Glutamatergic neuron (in vitro differentiated cells): ENCODE results near the gene PCIF1. TPM values are rescaled to one million over a fixed set of nuclear protein-coding genes. Genes with fewer than 3 reads are reported as not detected.

ENCODE experiments used
- DNase-seq: peaks from one replicate; pipeline ENCODE4 v3.0.0; 2022
- H3K27ac Mint-ChIP-seq: one replicate; pipeline ENCODE4 v1.8.0; 2020; ENCODE audit warnings: mild to moderate bottlenecking, mixed read lengths, inconsistent platforms; ENCODE audit not compliant: unreplicated experiment
- H3K27me3 Mint-ChIP-seq: one replicate; pipeline ENCODE4 v1.8.0; 2020; ENCODE audit warnings: mild to moderate bottlenecking, moderate library complexity, mixed read lengths, inconsistent platforms; ENCODE audit not compliant: unreplicated experiment
- H3K36me3 Mint-ChIP-seq: one replicate; pipeline ENCODE4 v1.8.0; 2020; ENCODE audit warnings: mild to moderate bottlenecking, mixed read lengths, inconsistent platforms; ENCODE audit not compliant: unreplicated experiment
- H3K4me1 Mint-ChIP-seq: one replicate; pipeline ENCODE4 v1.8.0; 2020; ENCODE audit warnings: mild to moderate bottlenecking, low read depth, mixed read lengths, inconsistent platforms; ENCODE audit not compliant: unreplicated experiment
- H3K4me3 Mint-ChIP-seq: one replicate; pipeline ENCODE4 v1.8.0; 2020; ENCODE audit warnings: mild to moderate bottlenecking, mixed read lengths, inconsistent platforms; ENCODE audit not compliant: unreplicated experiment
- H3K9me3 Mint-ChIP-seq: one replicate; pipeline ENCODE4 v1.8.0; 2020; ENCODE audit warnings: mild to moderate bottlenecking, moderate library complexity, mixed read lengths, inconsistent platforms; ENCODE audit not compliant: unreplicated experiment
- total RNA-seq: library from RNA; stranded (reverse); fragmentation: NEBNext Ultra II Directional; extraction: Animal tissue kit (Norgen Biotek cat#: 25700); gene quantifications from one replicate; pipeline ENCODE4 v1.2.1, GENCODE V29; 2021; ENCODE audit not compliant: unreplicated experiment
- TF ChIP-seq, protein P1 (sequence below): fragments of 200-600 bp; sonication (generic); IDR thresholded peaks from one replicate; pipeline ENCODE4 v1.5.0; 2021; ENCODE audit not compliant: partially characterized antibody, unreplicated experiment

PCIF1 gene
- total RNA-seq, 1 donor from 2014 or later: 37.6 TPM

DNA sequence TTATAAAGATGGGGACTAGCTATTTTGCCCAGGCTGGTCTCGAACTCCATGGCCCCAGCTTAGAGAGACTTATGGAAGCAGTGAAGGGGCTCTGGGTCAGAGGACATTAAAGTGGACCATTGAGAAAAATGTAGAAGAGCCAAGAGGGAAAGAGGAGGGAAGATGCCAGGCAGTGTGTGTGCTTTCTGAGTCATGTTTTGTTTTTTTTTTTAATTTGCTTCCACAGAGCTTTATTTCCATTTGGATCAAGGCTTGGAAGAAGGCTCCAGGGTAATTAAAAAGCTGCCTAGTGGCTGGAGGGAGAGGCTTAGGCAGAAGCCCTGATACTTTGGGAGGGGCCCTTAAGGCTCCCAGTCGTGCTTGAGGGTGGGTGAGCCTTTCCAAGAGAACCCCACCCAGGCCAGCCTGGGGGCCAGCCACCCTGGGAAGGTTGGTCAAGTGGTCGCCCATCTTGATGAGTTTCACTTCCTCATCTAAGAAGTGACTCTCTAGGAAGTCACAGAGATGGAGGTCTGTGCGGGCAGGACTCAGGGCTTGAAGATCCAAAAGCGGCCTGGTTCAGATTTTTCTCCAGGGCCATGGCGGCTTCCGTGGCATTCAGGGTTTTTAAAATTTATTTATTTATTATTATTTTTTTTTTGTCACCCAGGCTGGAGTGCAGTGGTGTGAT, 40.5 kb downstream of the PCIF1 start:
- Mint-ChIP-seq H3K27me3 (peaks cover 6% of the 10 kb centered on the region), H3K4me1 (peaks cover 4% of the 10 kb centered on the region), H3K27ac (no peak overlapping the region), H3K36me3 (no peaks in the 10 kb centered on the region), H3K4me3 (no peak overlapping the region), H3K9me3 (peaks cover 8% of the 10 kb centered on the region)
- DNase-seq: no peak
- TF ChIP-seq, protein P1, sequence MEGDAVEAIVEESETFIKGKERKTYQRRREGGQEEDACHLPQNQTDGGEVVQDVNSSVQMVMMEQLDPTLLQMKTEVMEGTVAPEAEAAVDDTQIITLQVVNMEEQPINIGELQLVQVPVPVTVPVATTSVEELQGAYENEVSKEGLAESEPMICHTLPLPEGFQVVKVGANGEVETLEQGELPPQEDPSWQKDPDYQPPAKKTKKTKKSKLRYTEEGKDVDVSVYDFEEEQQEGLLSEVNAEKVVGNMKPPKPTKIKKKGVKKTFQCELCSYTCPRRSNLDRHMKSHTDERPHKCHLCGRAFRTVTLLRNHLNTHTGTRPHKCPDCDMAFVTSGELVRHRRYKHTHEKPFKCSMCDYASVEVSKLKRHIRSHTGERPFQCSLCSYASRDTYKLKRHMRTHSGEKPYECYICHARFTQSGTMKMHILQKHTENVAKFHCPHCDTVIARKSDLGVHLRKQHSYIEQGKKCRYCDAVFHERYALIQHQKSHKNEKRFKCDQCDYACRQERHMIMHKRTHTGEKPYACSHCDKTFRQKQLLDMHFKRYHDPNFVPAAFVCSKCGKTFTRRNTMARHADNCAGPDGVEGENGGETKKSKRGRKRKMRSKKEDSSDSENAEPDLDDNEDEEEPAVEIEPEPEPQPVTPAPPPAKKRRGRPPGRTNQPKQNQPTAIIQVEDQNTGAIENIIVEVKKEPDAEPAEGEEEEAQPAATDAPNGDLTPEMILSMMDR: no peak

DNA sequence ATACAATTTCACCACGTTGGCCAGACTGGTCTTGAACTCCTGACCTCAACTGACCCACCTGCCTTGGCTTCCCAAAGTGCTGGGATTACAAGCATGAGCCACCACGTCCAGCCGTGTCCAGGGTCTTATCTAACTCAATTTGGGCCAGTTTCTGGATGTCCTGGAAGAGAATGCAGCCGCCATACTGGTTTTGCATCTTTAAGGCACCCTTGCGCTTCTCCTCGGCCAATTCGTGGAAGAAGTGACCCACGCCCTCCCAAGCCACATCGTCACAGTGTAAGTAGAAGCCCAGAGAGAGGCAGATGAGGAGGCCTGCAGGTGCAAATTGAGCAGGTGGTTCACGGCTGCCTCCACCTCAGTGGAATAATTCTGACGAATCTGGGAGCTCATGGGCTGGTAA, 41.2 kb downstream of the PCIF1 start:
- DNase-seq: no peak
- TF ChIP-seq, protein P1: no peak
- no peaks in the 10 kb centered on the region for H3K36me3 Mint-ChIP-seq
- peaks cover 8% of the 10 kb centered on the region for H3K9me3 Mint-ChIP-seq
- H3K4me1 Mint-ChIP-seq: peaks cover 4% of the 10 kb centered on the region
- H3K4me3 Mint-ChIP-seq: no peak overlapping the region
- H3K27me3 Mint-ChIP-seq: peaks cover 4% of the 10 kb centered on the region
- H3K27ac Mint-ChIP-seq: no peak overlapping the region

DNA sequence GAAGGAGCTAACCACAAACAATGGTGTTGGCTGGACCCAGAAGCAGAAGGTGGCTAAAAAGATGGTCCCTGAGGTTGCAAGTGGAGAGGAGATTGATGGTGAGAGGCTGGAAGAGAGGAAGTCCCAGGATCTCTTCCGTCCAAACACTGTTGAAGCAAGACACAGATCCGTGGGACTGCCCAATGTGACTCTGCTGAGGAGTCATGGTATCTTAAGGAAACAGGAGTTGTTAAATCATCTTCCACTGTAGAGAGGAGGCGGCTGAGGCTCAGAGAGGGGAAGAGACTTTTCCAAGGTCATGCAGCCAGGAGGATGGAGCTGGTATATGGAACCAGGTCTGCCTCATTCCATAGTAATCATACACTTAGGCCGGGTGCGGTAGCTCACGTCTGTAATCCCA, 41.6 kb downstream of the PCIF1 start:
- Mint-ChIP-seq H3K27me3 (peaks cover 4% of the 10 kb centered on the region), H3K4me3 (no peak overlapping the region), H3K27ac (no peak overlapping the region), H3K36me3 (no peaks in the 10 kb centered on the region), H3K9me3 (peaks cover 8% of the 10 kb centered on the region), H3K4me1 (peaks cover 4% of the 10 kb centered on the region)
- DNase-seq: no peak
- TF ChIP-seq, protein P1: no peak

DNA sequence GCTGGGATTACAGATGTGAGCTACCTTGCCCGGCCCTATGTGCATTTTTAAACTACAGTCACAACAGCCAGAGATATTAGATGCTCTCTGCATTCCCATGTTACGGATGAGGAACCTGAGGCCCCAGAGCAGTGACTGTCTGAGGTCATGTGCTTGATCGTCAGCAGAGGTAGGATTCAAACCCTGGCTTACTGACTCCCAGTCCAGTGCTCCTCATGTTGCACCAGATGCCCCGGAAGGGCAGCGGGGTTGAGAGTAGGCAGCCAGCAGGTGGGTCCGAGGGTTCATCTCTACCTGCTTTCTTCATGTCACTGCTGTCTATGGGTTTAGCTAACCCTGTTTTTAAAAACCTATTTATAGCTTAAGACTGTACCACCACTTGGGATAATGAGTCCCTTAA, 46.8 kb downstream of the PCIF1 start:
- TF ChIP-seq, protein P1: no peak
- Mint-ChIP-seq H3K27ac (no peak overlapping the region), H3K9me3 (peaks cover 3% of the 10 kb centered on the region), H3K27me3 (peaks cover 1% of the 10 kb centered on the region), H3K36me3 (no peaks in the 10 kb centered on the region), H3K4me3 (no peak overlapping the region), H3K4me1 (peaks cover 8% of the 10 kb centered on the region)
- DNase-seq: no peak

DNA sequence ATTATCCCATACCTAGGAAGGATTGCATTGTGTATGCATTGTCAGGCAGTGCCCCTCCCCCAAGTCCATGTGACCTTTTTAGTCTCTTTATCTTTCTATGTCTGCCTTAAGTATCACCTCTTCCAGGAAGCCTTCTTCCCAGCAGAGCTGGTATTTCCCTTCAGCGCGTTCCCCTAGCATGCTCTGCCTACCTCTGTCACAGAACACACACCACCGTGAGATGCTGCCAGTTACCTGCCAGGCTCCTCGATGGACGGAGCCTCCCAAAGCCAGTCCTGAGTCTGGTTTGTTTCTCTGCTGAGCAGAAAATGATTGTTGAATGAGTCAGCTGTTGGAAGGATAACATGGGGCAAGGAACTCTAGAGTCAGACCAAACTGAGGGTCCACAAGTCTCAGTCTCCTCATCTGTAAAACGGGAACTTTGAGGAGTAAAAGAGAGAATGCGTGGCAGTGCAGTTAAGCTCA, 48.8 kb downstream of the PCIF1 start:
- Mint-ChIP-seq H3K4me1 (peaks cover 8% of the 10 kb centered on the region), H3K36me3 (no peaks in the 10 kb centered on the region), H3K9me3 (peaks cover 3% of the 10 kb centered on the region), H3K27ac (no peak overlapping the region), H3K27me3 (peaks cover 1% of the 10 kb centered on the region), H3K4me3 (no peak overlapping the region)
- no peak for DNase-seq
- TF ChIP-seq, protein P1: no peak
